Suprapubic skin (tissue), 3 donors: ENCODE measurements around the gene MT2A.

ENCODE experiments used
- CTCF ChIP-seq, 2 donors: fragments of 200-600 bp in 1 of 2; fragments of 450-650 bp in 1 of 2; sonication (generic) in 1 of 2; IDR thresholded peaks; one replicate each; pipeline ENCODE4 v1.5.1; 2016 to 2019; ENCODE audit warnings: antibody characterized with exemption in 2 of 2, mild to moderate bottlenecking in 1 of 2, moderate library complexity in 1 of 2
- POLR2A ChIP-seq, 2 donors: fragments of 450-650 bp; IDR thresholded peaks; one replicate each; pipeline ENCODE4 v1.6.1; 2017; ENCODE audit warnings: antibody characterized with exemption in 2 of 2, mild to moderate bottlenecking in 2 of 2, moderate library complexity in 2 of 2

DNA sequence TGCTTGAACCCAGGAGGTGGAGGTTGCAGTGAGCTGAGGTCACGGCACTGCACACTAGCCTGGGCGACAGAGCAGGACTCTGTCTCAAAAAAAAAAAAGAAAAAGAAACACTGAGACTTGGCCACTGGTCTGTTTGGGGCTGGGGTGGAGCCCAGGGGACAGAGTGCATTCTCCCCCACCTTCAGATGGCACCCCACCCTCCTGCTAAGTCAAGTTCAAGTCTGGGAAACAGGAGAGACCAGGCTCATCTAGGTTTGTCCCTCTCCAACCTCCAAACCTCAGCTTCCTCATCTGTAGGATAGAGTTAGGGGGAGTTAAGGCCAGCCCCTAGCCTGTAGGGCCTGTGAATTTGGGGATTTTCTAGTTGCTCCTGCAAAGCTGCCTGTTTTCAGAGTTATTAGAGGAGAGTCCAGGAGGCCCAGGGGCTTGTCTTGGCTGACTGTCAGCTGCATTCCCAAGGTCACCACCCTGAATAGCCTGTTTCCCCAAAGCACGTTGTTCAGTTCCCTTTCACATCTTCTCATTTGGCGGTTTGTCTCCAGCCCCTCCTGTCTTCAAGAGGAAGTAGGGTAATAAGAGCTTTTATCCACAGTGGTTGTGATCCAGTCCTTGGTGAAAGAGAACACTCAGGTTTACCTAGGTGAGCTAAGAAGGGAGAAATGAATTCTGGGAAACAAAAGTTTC lies 16.9 kb upstream of the MT2A start:
- TF ChIP-seq POLR2A (IDR thresholded peaks at IDR 0.05) (no peak), CTCF (IDR thresholded peaks at IDR 0.05) (no peak)
